CD14-positive monocyte (primary cell): ENCODE results near the gene TTC33. TPM values are rescaled to one million over a fixed set of nuclear protein-coding genes. Genes with fewer than 3 reads are reported as not detected.

Experiments used
- DNase-seq, 3 donors: peaks; one replicate each; pipeline ENCODE4 v3.0.0-alpha.2; 2011 to 2022
- H2AFZ ChIP-seq: 2 replicates; pipeline ENCODE4 v1.6.0; 2012; ENCODE audit warnings: mild to moderate bottlenecking, low read depth, low read length, inconsistent platforms; ENCODE audit not compliant: insufficient read depth, poor library complexity, severe bottlenecking
- H3K27ac ChIP-seq, 2 donors: 1 replicate in 1 of 2; 2 replicates in 1 of 2; pipeline ENCODE4 v1.5.1; 2012 to 2013; ENCODE audit warnings: low read length in 2 of 2, control low read depth in 1 of 2, inconsistent platforms in 1 of 2, low read depth in 1 of 2, mild to moderate bottlenecking in 1 of 2
- H3K27me3 ChIP-seq, 2 donors: one replicate each; pipeline versions ENCODE4 v1.6.0 to v1.6.1; 2011 to 2013; ENCODE audit warnings: low read length in 2 of 2; ENCODE audit not compliant: control insufficient read depth in 2 of 2, insufficient read depth in 2 of 2
- H3K36me3 ChIP-seq, 2 donors: replicated peaks in 1 of 2; 1 replicate in 1 of 2; 2 replicates in 1 of 2; pipeline versions ENCODE4 v1.5.1 to v1.6.1; 2012 to 2013; ENCODE audit warnings: low read length in 2 of 2, control low read depth in 1 of 2, inconsistent platforms in 1 of 2, mild to moderate bottlenecking in 1 of 2; ENCODE audit not compliant: insufficient read depth in 2 of 2, control insufficient read depth in 1 of 2
- H3K4me1 ChIP-seq, 2 donors: 1 replicate in 1 of 2; 2 replicates in 1 of 2; pipeline versions ENCODE4 v1.5.1 to v1.6.1; 2012 to 2013; ENCODE audit warnings: low read length in 2 of 2, control low read depth in 1 of 2, inconsistent platforms in 1 of 2, mild to moderate bottlenecking in 1 of 2, moderate library complexity in 1 of 2; ENCODE audit not compliant: insufficient read depth in 2 of 2, control insufficient read depth in 1 of 2
- H3K4me2 ChIP-seq: replicated peaks from 2 replicates; pipeline ENCODE3; 2012; ENCODE audit warnings: low read length, moderate library complexity, mild to moderate bottlenecking; ENCODE audit not compliant: poor library complexity, severe bottlenecking; ENCODE audit errors: extremely low read depth
- H3K4me3 ChIP-seq, 3 experiments: fragments of 200-600 bp in 1 of 3; sonication (generic) in 1 of 3; replicated peaks in 1 of 3; 1 replicate in 2 of 3; 2 replicates in 1 of 3; pipeline ENCODE4 v1.5.1; 2011 to 2013; ENCODE audit warnings: low read length in 3 of 3, mild to moderate bottlenecking in 3 of 3, control low read depth in 2 of 3, low read depth in 2 of 3, inconsistent platforms in 1 of 3, moderate library complexity in 1 of 3
- H3K79me2 ChIP-seq: 2 replicates; pipeline ENCODE4 v1.6.0; 2012; ENCODE audit warnings: mild to moderate bottlenecking, control low read depth, inconsistent platforms, low read length, moderate library complexity; ENCODE audit not compliant: insufficient read depth
- H3K9ac ChIP-seq: 2 replicates; pipeline ENCODE4 v1.6.0; 2017; ENCODE audit warnings: low read length, mild to moderate bottlenecking; ENCODE audit not compliant: insufficient read depth, poor library complexity, severe bottlenecking
- H3K9me3 ChIP-seq, 2 donors: replicated peaks in 1 of 2; 1 replicate in 1 of 2; 2 replicates in 1 of 2; pipeline versions ENCODE4 v1.5.1 to v1.6.1; 2012 to 2013; ENCODE audit warnings: low read length in 2 of 2, control low read depth in 1 of 2; ENCODE audit not compliant: control insufficient read depth in 1 of 2, insufficient read depth in 1 of 2
- H4K20me1 ChIP-seq: 2 replicates; pipeline ENCODE4 v1.6.0; 2012; ENCODE audit warnings: mild to moderate bottlenecking, low read length, control low read depth, moderate library complexity; ENCODE audit not compliant: insufficient read depth
- H3K27ac Mint-ChIP-seq, 7 donors: one replicate each; pipeline ENCODE4 v1.8.0; 2020; ENCODE audit warnings: mild to moderate bottlenecking in 7 of 7, mixed read lengths in 7 of 7, moderate library complexity in 6 of 7, inconsistent platforms in 2 of 7
- H3K27me3 Mint-ChIP-seq, 3 donors: one replicate each; pipeline ENCODE4 v1.8.0; 2021 to 2022; ENCODE audit warnings: low read depth in 3 of 3, mild to moderate bottlenecking in 3 of 3, mixed read lengths in 3 of 3, moderate library complexity in 3 of 3, inconsistent platforms in 1 of 3
- H3K36me3 Mint-ChIP-seq, 2 donors: one replicate each; pipeline ENCODE4 v1.8.0; 2020; ENCODE audit warnings: mixed read lengths in 2 of 2, inconsistent platforms in 1 of 2, mild to moderate bottlenecking in 1 of 2
- H3K4me1 Mint-ChIP-seq: one replicate; pipeline ENCODE4 v1.8.0; 2020; ENCODE audit warnings: mild to moderate bottlenecking, mixed read lengths
- H3K4me3 Mint-ChIP-seq, 2 donors: one replicate each; pipeline ENCODE4 v1.8.0; 2020; ENCODE audit warnings: mild to moderate bottlenecking in 2 of 2, mixed read lengths in 2 of 2, moderate library complexity in 1 of 2
- H3K9me3 Mint-ChIP-seq, 7 donors: one replicate each; pipeline ENCODE4 v1.8.0; 2020 to 2022; ENCODE audit warnings: mixed read lengths in 7 of 7, mild to moderate bottlenecking in 6 of 7, moderate library complexity in 6 of 7, inconsistent platforms in 2 of 7
- WGBS: methylation state at CpG from one replicate; pipeline ENCODE4 v1.1.5; 2013; ENCODE audit warnings: missing lambda C conversion rate; ENCODE audit not compliant: insufficient coverage; 5-methylcytosine and 5-hydroxymethylcytosine counted together
- intact Hi-C, 2 donors: fragments of 100-400 bp; cut with micrococcal nuclease; formaldehyde crosslinking; loops; one replicate each; pipeline versions ENCODE4 v1.15.0 to v1.15.1; 2023
- polyA plus RNA-seq, 3 donors: library from polyadenylated mRNA; depleted of rRNA in 1 of 3; unstranded in 2 of 3; stranded (reverse) in 1 of 3; fragments of 300-500 nt in 2 of 3; fragments of >200 nt in 1 of 3; fragmentation: Illumina TruSeq in 2 of 3; gene quantifications; 1 replicate in 2 of 3; 2 replicates in 1 of 3; pipeline ENCODE4 v1.2.3, GENCODE V29; 2012 to 2021
- TF ChIP-seq, protein P1 (sequence below): fragments of 200-600 bp; IDR thresholded peaks from one replicate; pipeline ENCODE4 v1.8.0; 2022; ENCODE audit warnings: antibody characterized with exemption, mild to moderate bottlenecking

TTC33 gene
- polyA plus RNA-seq, 3 donors: 1.5 to 11.7 (median 9.4) TPM

DNA sequence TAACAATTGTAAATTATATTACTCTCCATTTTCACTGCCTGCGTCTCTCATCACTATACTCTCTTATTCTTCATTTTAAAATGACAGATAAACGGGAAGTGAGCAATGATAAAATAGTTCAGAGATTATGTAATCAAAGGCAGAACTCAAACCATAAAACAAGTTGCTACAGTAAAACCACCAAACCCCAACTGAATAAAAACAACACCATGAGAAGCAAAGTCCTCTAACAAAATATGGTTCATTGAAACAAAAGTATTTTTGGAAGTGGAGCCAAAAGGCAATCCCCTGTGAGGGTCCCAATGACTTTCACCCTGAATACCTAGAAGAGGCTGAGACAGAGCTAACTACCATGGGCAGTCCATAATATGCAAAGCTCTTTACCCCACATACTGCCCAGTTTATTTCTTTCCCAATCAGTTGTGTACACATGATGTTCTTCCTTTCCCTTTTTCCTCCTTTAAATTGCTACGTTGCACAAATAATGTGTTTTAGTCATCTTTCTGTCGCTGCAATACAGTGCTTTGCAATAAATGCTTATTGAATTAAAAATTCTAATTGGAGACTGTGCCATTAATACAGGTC, 140.1 kb downstream of the TTC33 start:
- peaks cover 0 to 4% (median 2%) of the 10 kb centered on the region in 7 donors for H3K9me3 Mint-ChIP-seq
- TF ChIP-seq, protein P1, sequence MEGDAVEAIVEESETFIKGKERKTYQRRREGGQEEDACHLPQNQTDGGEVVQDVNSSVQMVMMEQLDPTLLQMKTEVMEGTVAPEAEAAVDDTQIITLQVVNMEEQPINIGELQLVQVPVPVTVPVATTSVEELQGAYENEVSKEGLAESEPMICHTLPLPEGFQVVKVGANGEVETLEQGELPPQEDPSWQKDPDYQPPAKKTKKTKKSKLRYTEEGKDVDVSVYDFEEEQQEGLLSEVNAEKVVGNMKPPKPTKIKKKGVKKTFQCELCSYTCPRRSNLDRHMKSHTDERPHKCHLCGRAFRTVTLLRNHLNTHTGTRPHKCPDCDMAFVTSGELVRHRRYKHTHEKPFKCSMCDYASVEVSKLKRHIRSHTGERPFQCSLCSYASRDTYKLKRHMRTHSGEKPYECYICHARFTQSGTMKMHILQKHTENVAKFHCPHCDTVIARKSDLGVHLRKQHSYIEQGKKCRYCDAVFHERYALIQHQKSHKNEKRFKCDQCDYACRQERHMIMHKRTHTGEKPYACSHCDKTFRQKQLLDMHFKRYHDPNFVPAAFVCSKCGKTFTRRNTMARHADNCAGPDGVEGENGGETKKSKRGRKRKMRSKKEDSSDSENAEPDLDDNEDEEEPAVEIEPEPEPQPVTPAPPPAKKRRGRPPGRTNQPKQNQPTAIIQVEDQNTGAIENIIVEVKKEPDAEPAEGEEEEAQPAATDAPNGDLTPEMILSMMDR: no peak
- no peaks in the 10 kb centered on the region for H4K20me1 ChIP-seq
- H3K27ac Mint-ChIP-seq: peak overlapping the region; percentile 91 to 98 (median 95)
- no peaks in the 10 kb centered on the region for H3K9me3 ChIP-seq
- H3K27me3 ChIP-seq: no peaks in the 10 kb centered on the region
- peak overlapping the region; percentile 68 for H3K4me2 ChIP-seq
- H3K36me3 Mint-ChIP-seq: peaks cover 0 to 5% of the 10 kb centered on the region in 2 donors
- peak overlapping the region; percentile 52 for H3K9ac ChIP-seq
- no peak overlapping the region for H2AFZ ChIP-seq
- H3K27me3 Mint-ChIP-seq: no peaks in the 10 kb centered on the region
- H3K27ac ChIP-seq: peak overlapping the region; percentile 15 to 90
- peaks cover 33 to 46% of the 10 kb centered on the region in 2 donors for H3K4me1 ChIP-seq
- DNase-seq: peak; percentile 69 to 84 (median 80)
- H3K79me2 ChIP-seq: no peaks in the 10 kb centered on the region
- H3K4me3 Mint-ChIP-seq: peak overlapping the region in 1 of 2 donors; percentile 53
- no peaks in the 10 kb centered on the region for H3K36me3 ChIP-seq
- peak overlapping the region in 2 of 3 experiments; percentile 16 to 60 for H3K4me3 ChIP-seq
- intact Hi-C loops: loop anchor here (5.0 to 10.0 kb wide), 3 partner anchors 59 to 178 kb away; partner anchors contain the start of gene PTGER4 (in 2 of the 2)
- no CpG with 5 or more reads among the region's 4 CpGs for WGBS
- H3K4me1 Mint-ChIP-seq: peaks cover 37% of the 10 kb centered on the region

DNA sequence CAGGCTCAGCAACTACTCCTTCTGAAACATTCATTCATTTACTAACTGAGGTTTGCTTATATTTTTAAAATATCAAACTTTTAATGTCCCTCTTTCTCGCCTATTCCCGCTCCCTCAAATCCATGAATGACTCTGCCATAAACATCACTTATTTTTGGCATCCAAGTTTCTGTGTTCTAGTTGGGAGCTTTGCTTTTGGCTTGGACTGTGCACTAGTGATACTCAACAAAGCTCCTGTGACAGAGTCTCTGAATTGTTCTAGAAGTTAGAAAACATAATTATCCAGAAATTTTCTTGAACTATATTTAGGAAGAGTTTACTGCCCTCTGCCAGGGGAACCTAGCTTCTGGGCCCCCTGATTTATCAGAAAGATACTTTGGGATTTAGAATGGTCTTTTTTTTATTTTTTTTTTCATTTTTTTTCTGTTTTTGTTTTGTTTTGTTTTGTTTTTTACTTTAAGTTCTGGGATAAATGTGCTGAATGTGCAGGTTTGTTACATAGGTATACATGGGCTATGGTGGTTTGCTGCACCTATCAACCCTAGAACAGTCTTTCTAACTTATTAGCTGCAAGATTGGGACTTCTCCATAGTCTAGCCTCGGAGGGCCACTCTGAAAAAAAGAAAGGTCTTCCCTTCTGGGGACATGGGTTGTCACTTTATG, 140.7 kb downstream of the TTC33 start:
- H4K20me1 ChIP-seq: no peaks in the 10 kb centered on the region
- no peak for DNase-seq
- Mint-ChIP-seq H3K27ac (peak overlapping the region; percentile 91 to 98 (median 95)), H3K27me3 (no peaks in the 10 kb centered on the region), H3K9me3 (peaks cover 0 to 4% (median 2%) of the 10 kb centered on the region in 7 donors), H3K4me1 (peaks cover 37% of the 10 kb centered on the region), H3K4me3 (peak overlapping the region in 1 of 2 donors; percentile 46), H3K36me3 (peaks cover 0 to 5% of the 10 kb centered on the region in 2 donors)
- H3K4me3 ChIP-seq: peak overlapping the region in 2 of 3 experiments; percentile 16 to 60
- H3K9me3 ChIP-seq: no peaks in the 10 kb centered on the region
- peak overlapping the region; percentile 15 to 90 for H3K27ac ChIP-seq
- H3K4me1 ChIP-seq: peaks cover 33 to 46% of the 10 kb centered on the region in 2 donors
- peak overlapping the region; percentile 44 for H3K9ac ChIP-seq
- TF ChIP-seq, protein P1: no peak
- intact Hi-C loops: loop anchor here (5.0 to 10.0 kb wide), 3 partner anchors 60 to 178 kb away; partner anchors contain the start of gene PTGER4 (in 2 of the 2)
- no peaks in the 10 kb centered on the region for H3K79me2 ChIP-seq
- H3K4me2 ChIP-seq: peak overlapping the region; percentile 68
- H2AFZ ChIP-seq: peak overlapping the region; percentile 47
- no peaks in the 10 kb centered on the region for H3K27me3 ChIP-seq
- no peaks in the 10 kb centered on the region for H3K36me3 ChIP-seq
- no CpG with 5 or more reads among the region's 3 CpGs for WGBS
